HG02763 (cell line): ENCODE results near the gene TEX19.

Source experiments
- ATAC-seq: cut with Tn5 transposase; IDR thresholded peaks from one replicate; pipeline ENCODE4 v1.9.1; 2021; ENCODE audit warnings: mild to moderate bottlenecking, moderate library complexity; ENCODE audit not compliant: unreplicated experiment

The TEX19 gene

DNA sequence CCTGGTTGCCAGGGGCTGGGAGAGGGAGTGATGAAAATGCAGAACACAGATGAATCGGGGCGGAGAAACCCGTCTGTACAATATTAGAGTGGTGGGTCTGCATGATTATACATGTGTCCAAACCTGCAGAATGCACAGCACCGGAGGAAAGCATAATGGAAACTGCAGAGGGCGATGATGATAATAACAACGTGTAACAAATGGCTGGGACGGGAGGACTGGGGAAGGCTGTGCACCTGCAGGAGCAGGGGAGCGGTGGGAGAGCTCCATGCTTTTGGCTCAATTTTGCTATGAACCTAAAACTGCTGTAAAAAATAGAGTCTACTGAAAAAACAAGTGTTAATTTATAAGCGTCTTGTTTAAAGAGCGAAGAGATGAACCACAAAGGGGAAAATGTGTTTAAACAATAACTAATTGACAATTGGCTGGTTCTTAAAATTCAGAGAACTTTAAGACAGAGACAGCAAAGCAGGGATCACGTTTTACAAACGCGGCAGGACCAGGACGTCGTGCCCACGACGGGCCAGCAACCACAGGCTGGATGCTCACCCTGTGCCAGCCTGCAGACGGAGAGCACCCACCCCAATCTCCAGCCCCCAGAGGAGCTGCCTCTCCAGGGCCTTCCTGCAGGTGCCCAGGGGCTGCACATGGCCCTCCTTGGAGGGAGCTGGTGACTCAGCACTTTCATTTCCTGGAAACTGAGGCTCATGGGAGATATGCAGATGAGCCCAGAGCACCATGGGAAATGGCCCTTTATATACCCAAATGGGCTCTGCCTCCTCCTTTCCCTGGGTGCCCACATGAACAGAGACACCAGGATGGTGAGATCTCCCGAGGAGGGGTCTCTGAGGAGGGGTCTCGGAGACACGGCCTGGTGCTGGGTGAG lies at the start of gene TEX19:
Gene TEX19 (plus strand): TSS at position 783 of the 886 bp plus-strand sequence. CDS start 2,904 bp downstream, outside the sequence.
- ATAC-seq, result no peak

DNA sequence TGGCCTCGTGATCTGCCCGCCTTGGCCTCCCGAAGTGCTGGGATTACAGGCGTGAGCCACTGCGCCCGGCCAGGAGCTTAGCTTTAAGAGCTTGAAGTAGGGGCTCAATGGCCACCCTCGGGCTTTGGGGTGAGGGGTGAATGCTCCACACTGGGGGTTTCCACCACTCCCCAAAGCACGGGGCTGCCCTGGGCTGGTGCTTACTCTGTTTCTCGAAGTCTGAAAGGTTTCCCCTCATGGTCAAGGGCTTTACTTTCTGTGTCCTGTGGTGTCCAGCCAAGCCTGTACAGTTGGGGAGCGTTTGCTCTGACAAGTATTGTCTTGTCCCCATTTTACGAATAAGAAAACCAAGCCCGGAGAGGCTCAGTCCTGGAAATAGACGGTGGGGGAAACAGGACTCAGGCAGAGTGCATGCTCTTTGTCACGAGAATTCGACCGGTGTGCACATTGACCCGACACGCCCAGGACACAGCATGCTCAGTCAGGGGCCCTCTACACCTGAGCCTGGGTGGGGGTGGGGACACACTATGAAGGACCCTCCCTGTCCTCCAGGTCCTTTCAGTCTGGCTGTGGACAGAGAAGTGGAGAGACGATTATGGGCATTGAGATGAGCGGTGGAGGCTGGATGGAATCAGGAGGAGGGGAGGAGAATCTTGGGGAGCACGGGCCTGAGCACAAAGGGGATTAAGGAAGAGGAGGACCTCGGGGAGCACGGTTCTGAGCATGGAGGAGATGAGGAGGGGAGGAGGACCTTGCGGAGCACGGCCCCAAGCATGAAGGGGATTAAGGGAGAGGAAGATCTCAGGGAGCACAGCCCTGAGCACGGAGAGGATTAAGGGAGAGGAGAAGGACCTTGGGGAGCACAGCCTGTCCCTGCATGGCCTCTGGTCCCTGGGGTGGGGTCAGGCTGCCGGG lies 49.1 kb upstream of the TEX19 start:
- no peak for ATAC-seq

- ATAC-seq, result no peak
Measured at GRCh38 chr17:82310877-82311276, 48.2 kb upstream of the TEX19 start.

- ATAC-seq, result no peak
Measured at GRCh38 chr17:82311971-82312370, 47.1 kb upstream of the TEX19 start.

DNA sequence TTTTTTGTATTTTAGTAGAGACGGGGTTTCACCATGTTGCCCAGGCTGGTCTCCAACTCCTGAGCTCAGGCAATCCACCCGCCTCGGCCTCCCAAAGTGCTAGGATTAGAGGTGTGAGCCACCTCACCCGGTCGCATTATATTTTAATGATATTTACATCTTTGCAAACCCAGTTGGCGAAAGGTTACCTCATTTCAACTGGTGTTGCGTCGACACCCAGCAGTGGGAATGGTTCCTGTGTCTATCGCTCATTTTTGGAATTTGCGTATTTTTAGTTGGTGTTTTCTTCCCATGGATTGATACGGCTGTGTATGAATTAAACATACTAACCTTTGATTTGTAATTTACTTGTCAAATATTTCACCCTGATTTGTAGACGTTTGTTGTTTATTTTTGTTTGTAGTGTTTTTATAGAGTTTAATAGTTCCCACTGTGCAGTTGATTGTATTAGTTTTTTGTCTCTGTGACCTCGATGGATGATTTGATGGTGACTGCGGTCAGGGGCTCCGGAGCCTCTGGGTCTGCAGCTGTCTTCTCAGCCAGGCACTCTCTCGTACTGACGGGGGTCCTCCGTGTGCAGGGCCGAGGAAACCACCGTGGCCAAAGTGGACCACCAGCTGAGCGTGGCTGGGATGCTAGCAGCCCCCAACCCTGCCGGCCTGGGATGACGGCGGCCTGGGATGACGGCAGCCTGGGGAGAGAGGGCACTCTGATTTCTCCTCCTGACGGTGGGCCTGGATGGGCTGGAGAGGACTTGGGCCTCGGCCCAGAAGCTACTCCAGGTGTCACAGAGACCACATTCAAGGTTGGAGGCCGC lies 45.6 kb upstream of the TEX19 start:
- no peak for ATAC-seq

- no peak for ATAC-seq
Measured at GRCh38 chr17:82314012-82314726, 44.9 kb upstream of the TEX19 start.

DNA sequence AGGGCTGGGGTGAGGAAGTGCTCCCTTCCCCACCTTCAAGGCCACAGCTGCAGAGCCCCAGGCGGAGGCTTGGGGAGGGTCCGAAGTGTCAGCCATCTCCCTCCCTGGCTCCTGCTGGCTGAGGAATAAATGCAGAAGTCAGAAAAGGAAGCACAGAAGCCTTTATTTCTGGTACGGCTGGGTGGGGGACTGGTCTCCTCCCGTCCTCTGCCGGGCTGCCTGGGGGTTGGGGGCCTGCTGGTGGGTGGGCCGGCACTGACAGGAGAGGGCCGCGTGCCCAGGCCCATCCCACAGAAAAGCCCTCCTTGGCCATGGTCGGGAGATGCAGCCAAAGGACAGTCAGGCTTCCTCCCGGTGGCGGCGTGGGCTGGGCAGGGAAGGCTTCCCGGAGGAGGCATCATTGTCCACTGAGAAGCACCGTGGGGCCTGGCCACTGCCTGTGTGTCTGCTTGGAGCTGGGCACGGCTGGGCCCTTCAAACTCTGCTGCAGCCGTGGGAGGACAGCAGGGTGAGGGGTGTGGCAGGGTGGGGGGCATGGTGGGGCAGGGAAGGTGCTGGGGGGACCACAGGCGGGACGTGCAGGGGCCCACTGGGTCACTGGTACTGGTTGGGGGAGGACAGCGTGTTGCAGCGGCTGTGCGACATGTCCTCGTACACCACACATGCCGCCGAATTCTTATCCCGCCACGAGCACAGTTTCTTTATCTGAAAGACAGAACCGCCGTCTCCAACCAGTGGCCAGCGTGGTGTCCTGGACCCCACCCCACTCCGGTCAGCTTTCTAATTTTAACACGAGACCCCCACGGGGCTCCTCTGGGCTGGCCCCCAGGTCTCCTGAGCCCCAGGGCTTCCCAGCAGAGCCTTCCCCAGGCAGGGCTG lies 44.1 kb upstream of the TEX19 start:
- ATAC-seq, result no peak

GRCh38 chr17:82315703-82316358 lies 43.2 kb upstream of the TEX19 start:
- no peak for ATAC-seq

GRCh38 chr17:82316651-82317393 lies 42.2 kb upstream of the TEX19 start:
- no peak for ATAC-seq

- no peak for ATAC-seq
Measured at GRCh38 chr17:82317394-82318168, 41.5 kb upstream of the TEX19 start, which contains the start of gene CD7. CD7 (minus strand) TSS chr17:82317608; CDS start chr17:82317495, 113 bp downstream.

GRCh38 chr17:82318169-82318498 lies 40.9 kb upstream of the TEX19 start:
- ATAC-seq, result no peak

GRCh38 chr17:82318772-82319606 lies 40.1 kb upstream of the TEX19 start:
- ATAC-seq, result no peak

DNA sequence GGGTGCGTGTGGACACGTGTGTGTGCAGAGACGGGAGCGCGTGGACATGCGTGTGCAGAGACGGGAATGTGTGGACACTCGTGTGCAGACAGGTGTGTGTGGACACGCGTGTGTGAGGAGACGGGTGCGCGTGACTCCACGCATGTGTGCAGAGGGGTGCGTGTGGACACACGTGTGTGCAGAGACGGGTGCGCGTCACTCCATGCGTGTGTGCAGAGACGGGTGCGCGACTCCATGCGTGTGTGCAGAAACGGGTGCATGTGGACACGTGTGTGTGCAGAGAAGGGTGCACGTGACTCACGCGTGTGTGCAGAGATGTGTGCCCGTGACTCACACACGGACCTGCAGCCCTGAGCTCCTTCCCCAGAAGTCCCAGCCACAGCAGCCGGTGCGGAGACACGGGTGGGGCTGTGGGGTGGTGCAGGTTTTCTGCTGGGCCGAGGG lies 39.4 kb upstream of the TEX19 start:
- no peak for ATAC-seq

- no peak for ATAC-seq
Measured at GRCh38 chr17:82320140-82320840, 38.8 kb upstream of the TEX19 start.
